ACC112 (cell line): ENCODE data around the gene AIP.

ENCODE experiments used
- H2AFZ ChIP-seq: fragments of 200-600 bp; sonication (generic); one replicate; pipeline ENCODE4 v1.6.0; 2017; ENCODE audit warnings: antibody characterized with exemption, low read length; ENCODE audit not compliant: unreplicated experiment
- H3K27ac ChIP-seq: fragments of 200-600 bp; sonication (generic); 2 replicates; pipeline ENCODE4 v1.5.1; 2014; ENCODE audit warnings: low read depth, mild to moderate bottlenecking, antibody characterized with exemption, low read length, moderate library complexity
- H3K27me3 ChIP-seq: fragments of 200-600 bp; sonication (generic); 2 replicates; pipeline ENCODE4 v1.6.1; 2014; ENCODE audit warnings: mild to moderate bottlenecking, antibody characterized with exemption, low read length, moderate library complexity, mixed read lengths; ENCODE audit not compliant: insufficient read depth
- H3K36me3 ChIP-seq: fragments of 200-600 bp; sonication (generic); 2 replicates; pipeline ENCODE4 v1.6.1; 2016; ENCODE audit warnings: mild to moderate bottlenecking, antibody characterized with exemption, low read length, moderate library complexity, mixed read lengths; ENCODE audit not compliant: insufficient read depth
- H3K4me1 ChIP-seq: fragments of 200-600 bp; sonication (generic); one replicate; pipeline ENCODE4 v1.6.1; 2016; ENCODE audit warnings: low read length, mixed read lengths; ENCODE audit not compliant: insufficient read depth, unreplicated experiment, control insufficient read depth
- H3K4me3 ChIP-seq: fragments of 200-600 bp; sonication (generic); 2 replicates; pipeline ENCODE4 v1.5.1; 2014; ENCODE audit warnings: mild to moderate bottlenecking, low read depth, low read length
- H3K79me2 ChIP-seq: fragments of 200-600 bp; sonication (generic); one replicate; pipeline ENCODE4 v1.6.0; 2016; ENCODE audit warnings: low read length; ENCODE audit not compliant: control insufficient read depth, unreplicated experiment, insufficient read depth

AIP gene

DNA sequence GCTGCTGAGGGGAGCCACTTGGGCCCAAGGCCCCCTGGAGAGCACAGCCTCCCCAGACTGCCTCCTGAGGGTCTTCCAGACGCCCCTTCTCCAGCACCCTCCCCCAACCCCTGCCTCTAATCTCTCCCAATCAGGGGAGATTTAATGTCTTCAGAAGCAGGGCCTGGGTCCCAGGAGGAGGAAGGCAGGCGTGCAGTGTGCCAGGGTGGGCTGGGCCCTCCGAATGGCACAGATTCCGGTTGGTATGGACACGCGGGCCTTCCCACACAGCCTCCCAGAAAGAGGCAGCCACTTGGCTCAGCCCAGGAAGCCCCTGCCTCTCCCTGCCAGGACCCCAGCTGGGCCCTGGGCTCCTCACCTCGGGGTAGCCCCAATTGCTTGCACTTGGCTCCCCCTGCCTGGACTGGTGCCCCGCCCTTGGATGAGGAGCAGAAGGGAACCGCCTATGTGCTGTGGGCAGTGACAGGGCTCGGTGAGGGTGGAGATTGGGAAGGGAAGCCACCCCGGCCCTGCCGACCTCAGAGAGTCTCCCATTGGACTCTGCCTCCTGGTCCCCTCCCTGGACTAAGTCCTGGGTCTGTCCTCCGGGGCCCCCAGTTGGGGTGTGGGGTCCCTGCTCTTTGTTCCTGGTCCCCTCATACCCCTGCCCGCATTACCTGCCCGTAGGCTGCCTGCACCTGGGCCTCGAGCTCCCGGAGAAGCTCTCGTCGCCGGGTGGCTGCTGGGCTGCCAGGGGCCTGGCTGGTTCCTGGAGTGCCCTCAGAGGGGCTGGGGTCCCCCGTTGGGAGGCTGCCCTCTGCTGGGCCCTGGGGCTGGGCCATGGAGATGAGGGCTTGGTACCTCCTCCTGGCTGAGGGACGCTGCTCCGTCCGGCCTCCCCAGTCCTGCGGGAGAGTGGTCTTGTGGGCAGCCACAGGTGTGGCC is 41.0 kb downstream of the AIP start:
- Histone ChIP-seq H3K79me2 (no peaks in the 10 kb centered on the region), H3K27me3 (peaks cover 20% of the 10 kb centered on the region; the same call in 1 of the 2 replicates), H2AFZ (no peak overlapping the region), H3K27ac (no peak overlapping the region), H3K36me3 (no peaks in the 10 kb centered on the region), H3K4me1 (no peaks in the 10 kb centered on the region), H3K4me3 (no peak overlapping the region)

DNA sequence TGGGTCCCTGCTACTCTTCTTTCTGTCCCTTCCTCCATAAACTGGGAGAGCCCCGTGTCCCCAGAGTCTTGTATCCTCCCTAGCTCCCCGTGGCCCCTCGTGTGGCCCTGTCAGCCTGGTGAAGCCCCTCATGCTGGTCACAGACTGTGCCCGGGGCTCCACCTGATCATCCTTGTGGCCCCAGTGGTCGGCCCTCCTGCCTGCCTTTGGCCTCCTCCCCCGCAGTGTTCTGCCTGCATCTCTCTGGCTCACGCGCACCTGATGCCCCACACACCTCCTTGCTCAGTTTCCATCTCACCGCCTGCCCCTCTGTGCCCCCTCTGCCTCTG is 41.6 kb downstream of the AIP start:
- Histone ChIP-seq H3K4me3 (no peak overlapping the region), H3K27me3 (peaks cover 20% of the 10 kb centered on the region; the same call in 1 of the 2 replicates), H3K36me3 (no peaks in the 10 kb centered on the region), H3K4me1 (no peaks in the 10 kb centered on the region), H2AFZ (no peak overlapping the region), H3K79me2 (no peaks in the 10 kb centered on the region), H3K27ac (no peak overlapping the region)

DNA sequence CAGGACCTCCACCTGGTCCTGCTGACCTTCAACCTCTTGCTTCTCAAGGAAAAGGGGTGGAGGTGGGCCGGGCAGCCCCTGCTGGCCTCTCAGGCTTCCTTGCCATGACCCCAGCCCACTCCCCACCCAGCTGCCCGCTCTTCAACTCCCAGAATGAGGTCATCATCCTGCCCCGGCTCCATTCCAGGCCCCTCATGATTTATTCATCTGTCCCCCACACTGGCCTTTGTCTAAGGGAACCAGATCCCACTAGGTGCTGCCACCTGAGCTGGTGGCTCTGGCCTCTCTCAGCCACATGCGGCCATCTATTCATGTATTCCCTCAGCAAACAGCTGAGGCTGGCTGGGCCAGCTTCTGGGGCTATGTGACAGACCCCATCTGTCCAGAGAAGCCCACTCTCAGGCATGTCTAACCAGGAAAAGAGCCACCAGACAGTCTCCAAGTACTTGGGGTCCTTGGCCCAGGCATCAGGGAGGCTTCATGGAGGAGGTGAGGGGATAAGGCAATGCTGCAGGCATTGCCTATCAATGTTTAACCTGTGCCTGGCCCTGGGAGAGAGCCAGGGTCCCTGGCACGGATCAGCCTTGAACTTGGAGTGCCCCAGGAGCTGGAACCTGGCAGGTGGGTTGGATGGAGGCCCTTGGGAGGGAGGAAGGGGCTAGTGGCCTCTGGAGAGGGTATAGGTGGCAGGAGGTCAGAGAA is 42.6 kb downstream of the AIP start:
- H3K4me3 ChIP-seq, result no peak overlapping the region
- no peaks in the 10 kb centered on the region for H3K36me3 ChIP-seq
- H3K79me2 ChIP-seq, result no peaks in the 10 kb centered on the region
- no peak overlapping the region for H2AFZ ChIP-seq
- H3K4me1 ChIP-seq, result no peaks in the 10 kb centered on the region
- H3K27ac ChIP-seq, result no peak overlapping the region
- H3K27me3 ChIP-seq, result peaks cover 20% of the 10 kb centered on the region; the same call in 1 of the 2 replicates

DNA sequence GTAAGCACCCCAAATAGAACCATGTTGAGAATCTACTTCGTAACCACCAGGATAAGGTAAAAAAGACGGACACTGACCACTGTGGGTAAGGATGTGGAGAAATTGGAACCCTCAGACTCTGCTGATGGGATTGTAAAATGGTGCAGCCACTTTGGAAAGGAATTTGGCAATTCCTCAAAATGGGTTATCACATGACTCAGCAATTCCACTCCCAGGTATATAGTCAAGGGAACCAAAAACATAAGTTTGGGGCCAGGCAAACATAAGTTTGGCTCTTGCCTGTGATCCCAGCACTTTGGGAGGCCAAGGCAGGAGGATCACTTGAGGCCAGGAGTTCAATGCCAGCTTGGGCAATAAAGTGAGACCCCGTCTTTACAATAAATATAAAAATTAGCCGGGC is 45.5 kb downstream of the AIP start:
- H3K27ac ChIP-seq, result no peak overlapping the region
- H3K27me3 ChIP-seq, result peaks cover 14% of the 10 kb centered on the region; the same call in 1 of the 2 replicates
- H3K79me2 ChIP-seq, result no peaks in the 10 kb centered on the region
- no peak overlapping the region for H2AFZ ChIP-seq
- no peaks in the 10 kb centered on the region for H3K36me3 ChIP-seq
- H3K4me1 ChIP-seq, result no peaks in the 10 kb centered on the region
- H3K4me3 ChIP-seq, result no peak overlapping the region

- Histone ChIP-seq H3K27ac (no peak overlapping the region), H3K79me2 (no peaks in the 10 kb centered on the region), H3K36me3 (0 out of 2 replicates have a peak, but pooled peaks cover 2% of the 10 kb centered on the region), H3K27me3 (peaks cover 8% of the 10 kb centered on the region; the same call in 1 of the 2 replicates), H3K4me1 (no peaks in the 10 kb centered on the region), H3K4me3 (no peak overlapping the region), H2AFZ (no peak overlapping the region)
Observed at GRCh38 chr11:67530282-67530592, 47.4 kb downstream of the AIP start.

- Histone ChIP-seq H3K4me3 (no peak overlapping the region), H3K27me3 (peaks cover 3% of the 10 kb centered on the region; the same call in 1 of the 2 replicates), H3K27ac (no peak overlapping the region), H3K4me1 (no peaks in the 10 kb centered on the region), H3K79me2 (no peaks in the 10 kb centered on the region), H3K36me3 (0 out of 2 replicates have a peak, but pooled peaks cover 2% of the 10 kb centered on the region), H2AFZ (no peak overlapping the region)
Observed at GRCh38 chr11:67532889-67533288, 50.1 kb downstream of the AIP start.

DNA sequence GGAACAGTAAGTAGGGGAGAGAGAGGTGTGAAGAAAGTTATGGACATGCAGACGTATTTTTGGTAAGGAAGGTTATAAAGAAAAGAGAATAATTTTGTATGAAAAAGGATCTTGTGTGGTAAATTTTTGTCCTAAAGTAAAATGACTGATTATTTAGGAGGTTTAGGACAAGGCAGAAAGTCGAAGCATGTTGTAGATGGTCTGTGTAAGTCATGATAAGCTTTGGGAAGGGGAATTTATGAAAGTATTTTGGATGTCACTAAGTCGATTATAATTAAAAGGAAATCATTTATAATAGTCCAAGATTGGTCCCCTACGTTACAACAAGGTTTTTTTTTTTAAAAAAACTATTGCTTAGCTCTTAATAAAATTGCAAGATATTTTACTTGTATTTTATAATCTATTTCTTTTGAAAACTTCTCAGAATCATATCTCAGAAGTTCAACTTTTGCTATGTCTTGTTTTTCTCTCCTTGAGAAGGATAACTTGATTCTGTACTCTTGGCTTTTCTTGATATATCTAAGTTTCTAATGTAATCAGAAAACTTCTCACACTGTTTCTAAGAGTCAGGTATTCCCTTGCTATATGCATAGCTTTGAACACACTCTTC is 51.3 kb downstream of the AIP start:
- no peak overlapping the region for H3K27ac ChIP-seq
- H2AFZ ChIP-seq, result no peak overlapping the region
- no peaks in the 10 kb centered on the region for H3K27me3 ChIP-seq
- H3K4me1 ChIP-seq, result no peaks in the 10 kb centered on the region
- 0 out of 2 replicates have a peak, but pooled peaks cover 2% of the 10 kb centered on the region for H3K36me3 ChIP-seq
- H3K4me3 ChIP-seq, result no peak overlapping the region
- no peaks in the 10 kb centered on the region for H3K79me2 ChIP-seq

DNA sequence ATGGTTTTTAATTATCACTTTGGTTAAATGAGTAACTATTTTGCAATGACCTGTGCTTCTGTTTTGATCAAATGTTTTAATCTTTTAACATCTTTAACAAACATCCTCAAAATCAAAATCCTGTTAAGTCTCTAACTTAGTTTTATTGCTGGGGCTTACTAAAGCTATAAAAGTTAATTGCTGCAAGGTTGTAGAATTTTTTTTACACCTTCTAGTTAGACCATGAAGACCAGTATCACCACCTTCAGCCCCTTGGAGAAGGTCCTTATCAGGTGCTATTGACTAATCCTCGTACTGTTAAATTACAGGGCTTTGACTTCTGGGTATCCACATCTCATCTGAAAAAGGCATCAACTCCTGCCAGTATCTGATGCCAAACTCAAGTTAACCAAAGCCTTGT is 52.7 kb downstream of the AIP start:
- Histone ChIP-seq H3K4me3 (no peak overlapping the region), H3K27ac (no peak overlapping the region), H3K36me3 (0 out of 2 replicates have a peak, but pooled peaks cover 2% of the 10 kb centered on the region), H2AFZ (no peak overlapping the region), H3K79me2 (no peaks in the 10 kb centered on the region), H3K27me3 (no peaks in the 10 kb centered on the region), H3K4me1 (no peaks in the 10 kb centered on the region)

GRCh38 chr11:67538306-67538705 is 55.5 kb downstream of the AIP start:
- H3K27ac ChIP-seq, result no peak overlapping the region
- H3K36me3 ChIP-seq, result 0 out of 2 replicates have a peak, but pooled peaks cover 2% of the 10 kb centered on the region
- H3K27me3 ChIP-seq, result no peaks in the 10 kb centered on the region
- H2AFZ ChIP-seq, result no peak overlapping the region
- H3K4me1 ChIP-seq, result no peaks in the 10 kb centered on the region
- no peak overlapping the region for H3K4me3 ChIP-seq
- H3K79me2 ChIP-seq, result no peaks in the 10 kb centered on the region

DNA sequence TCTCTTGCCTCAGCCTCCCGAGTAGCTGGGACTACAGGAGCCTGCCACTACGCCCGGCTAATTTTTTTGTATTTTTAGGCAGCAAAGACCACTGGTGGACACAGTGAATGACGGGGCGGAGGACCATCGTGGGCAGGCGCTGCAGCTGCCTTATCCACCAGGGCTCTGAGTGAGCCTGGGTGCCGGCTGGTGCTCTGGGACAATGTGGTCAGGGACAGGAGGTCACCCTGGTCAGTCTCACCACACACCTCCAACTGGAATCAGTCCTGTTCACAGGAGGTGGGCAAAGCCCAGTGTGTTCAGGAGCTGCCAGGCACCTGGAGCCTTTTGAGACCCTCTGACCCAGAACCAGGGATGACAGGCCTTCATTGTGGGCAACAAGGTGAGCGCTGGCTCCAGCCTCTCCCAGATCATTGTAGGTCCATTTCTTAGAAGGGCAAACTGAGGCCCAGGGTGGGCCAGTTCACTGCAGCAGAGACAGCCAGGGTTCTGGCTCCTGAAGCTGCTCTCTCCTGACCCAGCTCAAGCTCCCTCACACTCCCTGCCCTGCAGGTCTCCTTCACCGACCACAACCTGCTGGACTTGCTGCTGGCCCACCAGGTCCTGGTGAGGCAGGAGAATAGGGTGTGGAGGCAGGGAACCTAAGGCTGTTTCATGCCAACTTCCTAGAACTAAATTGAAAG is 56.1 kb downstream of the AIP start:
- Histone ChIP-seq H3K79me2 (no peaks in the 10 kb centered on the region), H3K4me1 (no peaks in the 10 kb centered on the region), H3K4me3 (no peak overlapping the region)

More for the DNA sequence above, 56.1 kb downstream of the AIP start:
- H3K27me3 ChIP-seq, result no peaks in the 10 kb centered on the region
- no peak overlapping the region for H3K27ac ChIP-seq
- no peaks in the 10 kb centered on the region for H3K36me3 ChIP-seq
- H2AFZ ChIP-seq, result no peak overlapping the region
